Ovary (tissue), 9 donors: ENCODE results near the gene LBX1. TPM values are rescaled to one million over a fixed set of nuclear protein-coding genes. Genes with fewer than 3 reads are reported as not detected.
"Not testable (repeated sequence)": the region's sequence is repeated elsewhere in the genome, so short reads cannot be mapped to it uniquely, and the experiment has no call there.

Source experiments
- DNase-seq, 5 donors: peaks; one replicate each; pipeline ENCODE4 v3.0.0-alpha.2; 2019 to 2020
- H3K27ac ChIP-seq, 2 donors: fragments of 200-600 bp; one replicate each; pipeline versions ENCODE4 v1.5.1 to v1.8.0; 2019 to 2022
- H3K27me3 ChIP-seq: fragments of 200-600 bp; one replicate; pipeline ENCODE4 v1.8.0; 2022
- H3K36me3 ChIP-seq: fragments of 200-600 bp; sonication (generic); one replicate; pipeline ENCODE4 v1.5.1; 2019
- H3K4me1 ChIP-seq: one replicate; pipeline ENCODE4 v1.8.1; 2013; ENCODE audit warnings: mild to moderate bottlenecking, moderate library complexity; ENCODE audit not compliant: insufficient read depth
- H3K4me3 ChIP-seq: fragments of 200-600 bp; sonication (generic); one replicate; pipeline ENCODE4 v1.5.1; 2017
- H3K9me3 ChIP-seq, 2 donors: fragments of 200-600 bp in 1 of 2; sonication (generic) in 1 of 2; one replicate each; pipeline versions ENCODE4 v1.5.1 to v1.8.1; 2013 to 2019; ENCODE audit warnings: mild to moderate bottlenecking in 1 of 2, moderate library complexity in 1 of 2
- CTCF ChIP-seq, 3 donors: fragments of 450-650 bp in 2 of 3; fragments of 200-600 bp in 1 of 3; IDR thresholded peaks; one replicate each; pipeline versions ENCODE4 v1.5.1 to v1.8.0; 2016 to 2022; ENCODE audit warnings: antibody characterized with exemption in 3 of 3, mild to moderate bottlenecking in 1 of 3
- EP300 ChIP-seq: sonication (generic); formaldehyde crosslinking; IDR thresholded peaks from one replicate; pipeline ENCODE4 v1.6.1; 2017; ENCODE audit warnings: antibody characterized with exemption
- POLR2A ChIP-seq: fragments of 450-650 bp; IDR thresholded peaks from one replicate; pipeline ENCODE4 v1.6.1; 2017; ENCODE audit warnings: antibody characterized with exemption, mild to moderate bottlenecking, moderate library complexity
- WGBS, 3 donors: extraction: QIAGEN DNeasy Blood & Tissue Kit in 1 of 3; methylation state at CpG; one replicate each; pipeline versions ENCODE4 v1.1.5 to v1.1.7; 2013 to 2017; 5-methylcytosine and 5-hydroxymethylcytosine counted together
- intact Hi-C, 4 donors: fragments of 100-400 bp; cut with DNase I; formaldehyde crosslinking; loops; one replicate each; pipeline versions ENCODE4 v1.11.0 to v1.15.1; 2022 to 2023
- polyA plus RNA-seq, 2 donors: library from polyadenylated mRNA; stranded (reverse); fragments of 200-250 nt in 1 of 2; fragments of 350-450 nt in 1 of 2; fragmentation: Illumina TruSeq in 1 of 2; extraction: RNeasy Lipid Tissue Mini Kit (QIAGEN cat#74804) in 1 of 2; gene quantifications; one replicate each; pipeline ENCODE4 v1.2.3, GENCODE V29; 2013 to 2014
- total RNA-seq, 7 donors: library from RNA; depleted of rRNA in 2 of 7; stranded (reverse); fragments of >200 nt in 2 of 7; fragmentation: NEBNext Ultra II Directional in 3 of 7; extraction: Animal tissue kit (Norgen Biotek cat#: 25700) in 3 of 7; gene quantifications; one replicate each; pipeline versions ENCODE4 v1.1.0 to v1.2.4, GENCODE V29; 2016 to 2023
- donor health status: DM: no; HTN: no; CAD: no; lungs with moderate emphysema.
- donor health status: DM: no; HTN: no; CAD: no.
- donor health status: Bipolar disorder and iron deficiency.
- donor health status: DM: yes; HTN: yes; CAD: no.
- donor health status: DM: no; HTN: no; CAD: no.
- donor health status: DM: yes; HTN: yes; CAD: no.

The LBX1 gene
- total and polyA plus RNA-seq, 9 donors = not detected

GRCh38 chr10:101208543-101208942, 20.7 kb downstream of the LBX1 start:
- no peak for TF ChIP-seq EP300
- TF ChIP-seq POLR2A = no peak
- TF ChIP-seq CTCF (IDR thresholded peaks at IDR 0.05) = no peak
- intact Hi-C loops = no loop called here
- DNase-seq = no peak
- Histone ChIP-seq H3K27me3 (no peaks in the 10 kb centered on the region), H3K4me3 (no peak overlapping the region), H3K9me3 (peaks cover 0 to 4% of the 10 kb centered on the region in 2 donors), H3K36me3 (no peaks in the 10 kb centered on the region), H3K4me1 (no peaks in the 10 kb centered on the region), H3K27ac (no peak overlapping the region)
- 68 to 73% (median 70%) methylated on average over 5 of the region's 5 CpGs for WGBS, 3 donors

- TF ChIP-seq EP300 (no peak), POLR2A (no peak), CTCF (IDR thresholded peaks at IDR 0.05) (no peak)
- Histone ChIP-seq H3K36me3 (no peaks in the 10 kb centered on the region), H3K27ac (no peak overlapping the region), H3K27me3 (no peaks in the 10 kb centered on the region), H3K9me3 (peaks cover 0 to 4% of the 10 kb centered on the region in 2 donors), H3K4me1 (no peaks in the 10 kb centered on the region), H3K4me3 (no peak overlapping the region)
- intact Hi-C loops = no loop called here
- WGBS, 3 donors = 22 to 46% (median 25%) methylated on average over 1 to 2 of the region's 2 CpGs
- no peak for DNase-seq
Observed at GRCh38 chr10:101207026-101207425, 22.2 kb downstream of the LBX1 start.

GRCh38 chr10:101202667-101203066, 26.6 kb downstream of the LBX1 start:
- H3K27ac ChIP-seq, H3K4me3 ChIP-seq, intact Hi-C loops, H3K36me3 ChIP-seq, H3K4me1 ChIP-seq, H3K27me3 ChIP-seq, H3K9me3 ChIP-seq, DNase-seq: not testable (repeated sequence)
- WGBS, 3 donors = 52 to 62% (median 58%) methylated on average over 4 of the region's 4 CpGs

DNA sequence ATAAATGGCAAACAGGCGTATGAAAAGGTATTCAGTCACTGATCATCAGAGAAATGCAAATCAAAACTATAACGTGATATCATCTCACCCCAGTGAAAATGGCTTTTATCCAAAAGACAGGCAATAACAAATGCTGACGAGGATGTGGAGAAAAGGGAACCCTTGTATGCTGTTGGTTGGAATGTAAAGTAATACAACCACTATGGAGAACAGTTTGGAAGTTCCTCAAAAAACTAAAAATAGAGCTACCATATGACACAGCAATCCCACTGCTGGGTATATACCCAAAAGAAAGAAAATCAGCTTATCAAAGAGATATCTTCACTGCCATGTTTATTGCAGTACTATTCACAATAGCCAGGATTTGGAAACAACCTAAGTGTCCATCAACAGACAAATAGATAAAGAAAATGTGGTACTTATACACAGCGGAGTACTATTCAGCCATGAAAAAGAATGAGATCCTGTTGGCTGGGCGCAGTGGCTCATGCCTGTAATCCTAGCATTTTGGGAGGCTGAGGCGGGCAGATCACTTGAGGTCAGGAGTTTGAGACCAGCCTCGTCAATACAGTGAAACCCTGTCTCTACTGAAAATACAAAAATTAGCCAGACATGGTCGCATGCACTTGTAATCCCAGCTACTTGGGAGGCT, 30.8 kb downstream of the LBX1 start:
- WGBS, 3 donors = 79 to 82% (median 82%) methylated on average over 8 of the region's 8 CpGs
- not testable (repeated sequence) for DNase-seq, H3K27me3 ChIP-seq

DNA sequence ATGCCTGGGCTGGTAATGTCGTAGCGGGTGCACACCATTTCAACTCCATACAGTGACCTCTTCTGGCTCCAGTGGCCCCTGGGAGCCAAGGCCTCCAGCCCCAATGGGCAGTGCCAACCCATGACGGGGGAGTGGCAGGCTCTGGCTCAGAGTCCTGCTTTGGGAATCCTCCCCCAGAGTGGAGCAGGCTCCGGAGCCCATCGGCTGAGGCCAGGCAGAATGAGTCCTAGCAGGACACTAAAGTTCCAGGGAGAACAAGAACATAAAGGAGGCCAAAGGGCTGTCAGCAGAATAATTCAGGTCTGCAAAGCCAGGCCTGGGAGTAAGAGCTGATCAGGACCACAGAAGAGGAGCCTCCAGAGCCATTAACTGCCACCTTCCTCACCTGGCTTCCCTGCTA, 33.3 kb downstream of the LBX1 start:
- H3K27me3 ChIP-seq = no peaks in the 10 kb centered on the region
- no peaks in the 10 kb centered on the region for H3K4me1 ChIP-seq

More for the DNA sequence above, 30.8 kb downstream of the LBX1 start:
- H3K4me3 ChIP-seq, intact Hi-C loops, H3K9me3 ChIP-seq, H3K27ac ChIP-seq, H3K36me3 ChIP-seq, H3K4me1 ChIP-seq: not testable (repeated sequence)

More for the DNA sequence above, 33.3 kb downstream of the LBX1 start:
- Histone ChIP-seq H3K9me3 (no peaks in the 10 kb centered on the region), H3K36me3 (no peaks in the 10 kb centered on the region), H3K27ac (no peak overlapping the region), H3K4me3 (no peak overlapping the region)
- TF ChIP-seq POLR2A = no peak
- TF ChIP-seq EP300 = no peak
- no peak for TF ChIP-seq CTCF (IDR thresholded peaks at IDR 0.05)
- intact Hi-C loops = no loop called here
- no peak for DNase-seq
- WGBS, 3 donors = 53 to 66% (median 61%) methylated on average over 5 of the region's 5 CpGs
